CD4-positive, alpha-beta T cell (primary cell): ENCODE results near the gene KIF18A. TPM values are rescaled to one million over a fixed set of nuclear protein-coding genes. Genes with fewer than 3 reads are reported as not detected.

Source experiments
- ATAC-seq: fragments of 200-7000 bp; cut with Tn5 transposase; one replicate; pipeline ENCODE4 v1.10.0; 2022; ENCODE audit warnings: mild to moderate bottlenecking; ENCODE audit not compliant: poor library complexity
- CTCF ChIA-PET: fragments of 350-600 bp; sonication (Branson Sonifier 250); formaldehyde crosslinking; loops from one replicate; lab custom pipeline; 2021; ENCODE audit warnings: antibody characterized with exemption, inconsistent platforms; lab: Charles Lee
- POLR2A ChIA-PET: fragments of 350-600 bp; sonication (Branson Sonifier 250); formaldehyde crosslinking; loops from one replicate; lab custom pipeline; 2021; ENCODE audit warnings: antibody characterized with exemption, inconsistent platforms; lab: Charles Lee
- DNase-seq, 14 experiments: peaks; one replicate each; pipeline ENCODE4 v3.0.0-alpha.2; 2013 to 2020; ENCODE audit warnings: mixed read lengths in 2 of 14
- H3K27ac ChIP-seq, 2 donors: one replicate each; pipeline versions ENCODE4 v1.5.1 to v1.7.0; 2013; ENCODE audit warnings: low read length in 2 of 2, low read depth in 1 of 2, mild to moderate bottlenecking in 1 of 2
- H3K27me3 ChIP-seq, 2 experiments: 1 replicate in 1 of 2; 2 replicates in 1 of 2; pipeline versions ENCODE4 v1.6.1 to v1.7.0; 2013; ENCODE audit warnings: low read length in 2 of 2, control low read depth in 1 of 2, mild to moderate bottlenecking in 1 of 2, moderate library complexity in 1 of 2; ENCODE audit not compliant: insufficient read depth in 2 of 2, control insufficient read depth in 1 of 2
- H3K36me3 ChIP-seq: one replicate; pipeline ENCODE4 v1.6.1; 2013; ENCODE audit warnings: low read length, control low read depth; ENCODE audit not compliant: insufficient read depth
- H3K4me1 ChIP-seq: one replicate; pipeline ENCODE4 v1.6.1; 2013; ENCODE audit warnings: low read length, control low read depth; ENCODE audit not compliant: insufficient read depth
- H3K4me3 ChIP-seq: one replicate; pipeline ENCODE4 v1.5.1; 2013; ENCODE audit warnings: mild to moderate bottlenecking, low read length, moderate library complexity
- H3K9me3 ChIP-seq, 2 experiments: 1 replicate in 1 of 2; 2 replicates in 1 of 2; pipeline versions ENCODE4 v1.6.1 to v1.7.0; 2013; ENCODE audit warnings: low read length in 2 of 2, mild to moderate bottlenecking in 2 of 2, control low read depth in 1 of 2, moderate library complexity in 1 of 2; ENCODE audit not compliant: control insufficient read depth in 1 of 2, insufficient read depth in 1 of 2
- H3K27ac Mint-ChIP-seq: one replicate; pipeline ENCODE4 v1.8.0; 2020; ENCODE audit warnings: mixed read lengths
- H3K27me3 Mint-ChIP-seq: one replicate; pipeline ENCODE4 v1.8.0; 2021; ENCODE audit warnings: mixed read lengths
- H3K36me3 Mint-ChIP-seq: one replicate; pipeline ENCODE4 v1.8.0; 2021; ENCODE audit warnings: low read depth, mixed read lengths
- H3K4me1 Mint-ChIP-seq: one replicate; pipeline ENCODE4 v1.8.0; 2021; ENCODE audit warnings: low read depth, mixed read lengths
- H3K4me3 Mint-ChIP-seq: one replicate; pipeline ENCODE4 v1.8.0; 2020; ENCODE audit warnings: mild to moderate bottlenecking, mixed read lengths
- H3K9me3 Mint-ChIP-seq: one replicate; pipeline ENCODE4 v1.8.0; 2020; ENCODE audit warnings: mixed read lengths
- intact Hi-C, 2 experiments: fragments of 100-400 bp; cut with DNase I in 1 of 2; cut with micrococcal nuclease in 1 of 2; formaldehyde crosslinking; loops; one replicate each; pipeline versions ENCODE4 v1.15.1 to v1.9.0; 2023 to 2025; cut with DNase I, micrococcal nuclease
- total RNA-seq, 174 experiments: library from RNA in 2 of 174; stranded (reverse) in 2 of 174; gene quantifications; one replicate each; pipeline ENCODE4 v1.2.3 and lab custom pipeline; 2021 to 2026
- TF ChIP-seq, protein P1 (sequence below): fragments of 200-600 bp; IDR thresholded peaks from one replicate; pipeline ENCODE4 v1.8.0; 2022; ENCODE audit warnings: antibody characterized with exemption, mild to moderate bottlenecking

Gene KIF18A
- total RNA-seq, 2 experiments from 2014 or later, result 3.4 to 5.3 TPM

DNA sequence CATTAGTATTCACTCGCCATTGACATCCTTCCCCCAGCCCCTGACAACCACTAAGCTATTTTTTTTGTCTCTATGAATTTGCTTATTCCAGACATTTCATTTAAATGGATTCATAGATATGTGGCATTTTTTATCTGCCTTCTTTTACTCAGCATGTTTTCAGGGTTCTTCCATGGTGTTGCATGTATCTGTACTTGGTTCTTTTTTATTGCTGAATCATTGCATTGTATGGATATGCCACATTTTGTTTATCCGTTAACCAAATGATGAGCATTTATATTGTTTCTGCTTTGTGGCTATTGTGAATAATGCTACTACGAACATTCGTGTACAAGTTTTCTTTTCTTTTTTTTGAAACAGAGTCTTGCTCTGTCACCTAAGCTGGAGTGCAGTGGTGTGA is 6.2 kb upstream of the KIF18A start:
- Histone ChIP-seq H3K9me3 (no peaks in the 10 kb centered on the region), H3K4me3 (no peak overlapping the region), H3K4me1 (peaks cover 9% of the 10 kb centered on the region), H3K27ac (no peak overlapping the region), H3K36me3 (peaks cover 17% of the 10 kb centered on the region), H3K27me3 (no peaks in the 10 kb centered on the region)
- H3K27me3 Mint-ChIP-seq, result no peaks in the 10 kb centered on the region
- intact Hi-C loops, result no loop called here
- DNase-seq (no peak), ATAC-seq (no peak)
- no peaks in the 10 kb centered on the region for H3K9me3 Mint-ChIP-seq
- TF ChIP-seq, protein P1, sequence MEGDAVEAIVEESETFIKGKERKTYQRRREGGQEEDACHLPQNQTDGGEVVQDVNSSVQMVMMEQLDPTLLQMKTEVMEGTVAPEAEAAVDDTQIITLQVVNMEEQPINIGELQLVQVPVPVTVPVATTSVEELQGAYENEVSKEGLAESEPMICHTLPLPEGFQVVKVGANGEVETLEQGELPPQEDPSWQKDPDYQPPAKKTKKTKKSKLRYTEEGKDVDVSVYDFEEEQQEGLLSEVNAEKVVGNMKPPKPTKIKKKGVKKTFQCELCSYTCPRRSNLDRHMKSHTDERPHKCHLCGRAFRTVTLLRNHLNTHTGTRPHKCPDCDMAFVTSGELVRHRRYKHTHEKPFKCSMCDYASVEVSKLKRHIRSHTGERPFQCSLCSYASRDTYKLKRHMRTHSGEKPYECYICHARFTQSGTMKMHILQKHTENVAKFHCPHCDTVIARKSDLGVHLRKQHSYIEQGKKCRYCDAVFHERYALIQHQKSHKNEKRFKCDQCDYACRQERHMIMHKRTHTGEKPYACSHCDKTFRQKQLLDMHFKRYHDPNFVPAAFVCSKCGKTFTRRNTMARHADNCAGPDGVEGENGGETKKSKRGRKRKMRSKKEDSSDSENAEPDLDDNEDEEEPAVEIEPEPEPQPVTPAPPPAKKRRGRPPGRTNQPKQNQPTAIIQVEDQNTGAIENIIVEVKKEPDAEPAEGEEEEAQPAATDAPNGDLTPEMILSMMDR, result no peak
- H3K4me3 Mint-ChIP-seq, result no peak overlapping the region
- peak overlapping the region; percentile 4 for H3K27ac Mint-ChIP-seq
- H3K36me3 Mint-ChIP-seq, result peaks cover 59% of the 10 kb centered on the region
- H3K4me1 Mint-ChIP-seq, result peaks cover 70% of the 10 kb centered on the region
- ChIA-PET CTCF (no interaction called here), POLR2A (no interaction called here)

DNA sequence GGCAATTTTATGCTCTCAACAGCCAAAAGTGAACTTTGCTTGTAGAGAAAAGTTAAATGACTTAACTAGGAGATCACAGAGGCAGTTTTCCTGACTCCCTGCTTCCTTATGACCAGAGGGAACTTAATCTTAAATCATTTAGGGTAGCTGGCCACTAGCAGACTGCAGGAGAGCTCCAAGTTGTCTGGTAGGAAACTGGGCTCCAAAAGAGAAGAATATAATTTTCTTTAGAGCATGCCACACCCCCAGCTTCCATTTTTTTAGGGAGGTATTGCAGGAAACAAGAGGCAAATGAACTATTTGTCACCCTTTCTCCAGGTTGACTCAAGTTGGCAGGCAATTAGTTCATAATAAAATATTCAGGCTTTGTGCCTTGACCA is 2.9 kb upstream of the KIF18A start:
- Histone ChIP-seq H3K27ac (peak overlapping the region; percentile 54 to 88), H3K4me1 (peaks cover 24% of the 10 kb centered on the region), H3K4me3 (peak overlapping the region; percentile 85), H3K27me3 (no peaks in the 10 kb centered on the region), H3K36me3 (peaks cover 14% of the 10 kb centered on the region), H3K9me3 (no peaks in the 10 kb centered on the region)
- TF ChIP-seq, protein P1, result no peak
- peak in 2 of 14 experiments; percentile 11 to 17 for DNase-seq
- Mint-ChIP-seq H3K9me3 (no peaks in the 10 kb centered on the region), H3K27me3 (no peaks in the 10 kb centered on the region), H3K27ac (peak overlapping the region; percentile 98), H3K4me3 (peak overlapping the region; percentile 98), H3K4me1 (peaks cover 77% of the 10 kb centered on the region), H3K36me3 (peaks cover 58% of the 10 kb centered on the region)
- no peak for ATAC-seq
- ChIA-PET CTCF (no interaction called here), POLR2A (no interaction called here)
- intact Hi-C loops, result no loop called here

DNA sequence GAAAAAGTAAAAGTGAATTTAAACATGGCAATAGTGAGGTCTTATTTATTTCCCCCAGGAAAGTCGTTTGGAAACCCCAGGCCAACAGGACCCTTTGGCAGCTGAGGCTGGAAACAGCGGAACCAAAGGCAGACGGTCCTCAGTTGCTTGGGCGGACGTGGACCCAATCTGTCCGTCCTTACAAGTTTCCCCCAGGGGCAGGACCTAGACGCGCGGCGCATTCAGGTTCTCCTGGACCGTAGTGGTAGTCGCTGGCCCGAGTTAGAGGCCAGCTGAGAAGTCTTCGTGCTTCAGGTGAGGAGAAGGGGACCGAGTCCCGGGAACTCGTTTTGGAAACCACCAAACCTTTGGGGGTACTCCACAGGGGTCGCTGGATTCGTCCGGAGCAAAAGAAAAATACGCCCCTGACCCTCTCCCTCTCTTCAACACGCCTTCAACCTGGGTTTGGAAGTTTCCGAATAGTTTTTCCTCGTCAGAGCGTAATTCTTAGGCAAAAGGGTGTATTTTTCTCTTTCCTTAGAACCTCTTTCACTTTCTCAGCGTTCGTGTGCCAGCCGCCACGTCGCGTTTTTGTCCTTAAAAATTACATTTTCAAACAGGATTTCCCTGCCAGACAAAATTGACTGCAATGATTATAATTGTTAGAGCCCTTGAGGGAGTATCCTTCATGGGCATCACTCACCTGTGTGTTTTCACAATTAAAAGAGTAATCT is 2.3 kb upstream of the KIF18A start:
- intact Hi-C loops, result no loop called here
- H3K27me3 Mint-ChIP-seq, result no peaks in the 10 kb centered on the region
- H3K4me1 Mint-ChIP-seq, result peaks cover 76% of the 10 kb centered on the region
- H3K27ac ChIP-seq, result peak overlapping the region; percentile 54 to 88
- peak overlapping the region; percentile 98 for H3K27ac Mint-ChIP-seq
- ChIA-PET POLR2A (interaction anchor here (1.0 kb wide), 1 partner anchor 8 kb away, joined by 3 read pairs; no protein-coding TSS in a partner anchor), CTCF (no interaction called here)
- H3K4me3 ChIP-seq, result peak overlapping the region; percentile 85
- H3K9me3 Mint-ChIP-seq, result no peaks in the 10 kb centered on the region
- peak overlapping the region; percentile 98 for H3K4me3 Mint-ChIP-seq
- peaks cover 24% of the 10 kb centered on the region for H3K4me1 ChIP-seq
- H3K9me3 ChIP-seq, result no peaks in the 10 kb centered on the region
- no peaks in the 10 kb centered on the region for H3K27me3 ChIP-seq
- peaks cover 52% of the 10 kb centered on the region for H3K36me3 Mint-ChIP-seq
- ATAC-seq, result no peak
- TF ChIP-seq, protein P1, result no peak
- peaks cover 14% of the 10 kb centered on the region for H3K36me3 ChIP-seq
- DNase-seq, result peak; percentile 19 to 76 (median 48)
